Measurements from ENCODE around the gene ANXA2. TPM values are rescaled to one million over a fixed set of nuclear protein-coding genes. Genes with fewer than 3 reads are reported as not detected.

Gene ANXA2
- total and polyA plus RNA-seq, 10 of the 15 experiments (the other 5 are each of a cell fraction or from before 2014, with no cell fraction given), result 135 to 540 (median 281) TPM

DNA sequence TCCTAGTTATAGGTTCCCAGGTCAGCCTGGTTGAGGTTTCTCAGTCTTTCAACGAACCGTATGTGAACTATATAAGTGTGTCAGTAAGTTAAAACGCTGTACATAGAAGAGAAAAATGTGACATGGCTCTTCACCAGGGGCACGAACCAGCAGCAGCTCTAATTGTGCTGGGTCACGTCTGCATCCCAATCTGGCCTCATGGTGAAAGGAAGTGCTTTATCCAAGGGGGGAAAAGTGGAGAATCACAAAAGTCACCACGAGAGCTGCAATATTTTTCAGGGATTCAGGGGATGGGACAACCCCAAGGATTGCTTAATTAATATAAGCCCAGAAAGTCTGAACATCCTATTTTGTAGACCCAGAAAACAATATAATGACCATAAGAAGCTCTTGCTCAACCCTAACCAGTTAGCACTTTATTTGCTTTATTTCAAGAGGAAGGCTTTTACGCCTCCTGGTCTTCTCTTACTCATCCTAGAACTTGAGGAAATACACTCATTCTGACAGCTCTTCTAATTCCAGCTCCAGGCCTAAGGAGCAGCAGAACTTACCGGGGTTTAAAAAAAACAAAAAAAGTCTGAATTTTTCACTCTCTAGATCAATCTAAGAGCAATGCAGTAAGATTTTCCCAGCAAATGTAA lies 16.5 kb downstream of the ANXA2 start (continued):
- TF ChIP-seq, protein P1, sequence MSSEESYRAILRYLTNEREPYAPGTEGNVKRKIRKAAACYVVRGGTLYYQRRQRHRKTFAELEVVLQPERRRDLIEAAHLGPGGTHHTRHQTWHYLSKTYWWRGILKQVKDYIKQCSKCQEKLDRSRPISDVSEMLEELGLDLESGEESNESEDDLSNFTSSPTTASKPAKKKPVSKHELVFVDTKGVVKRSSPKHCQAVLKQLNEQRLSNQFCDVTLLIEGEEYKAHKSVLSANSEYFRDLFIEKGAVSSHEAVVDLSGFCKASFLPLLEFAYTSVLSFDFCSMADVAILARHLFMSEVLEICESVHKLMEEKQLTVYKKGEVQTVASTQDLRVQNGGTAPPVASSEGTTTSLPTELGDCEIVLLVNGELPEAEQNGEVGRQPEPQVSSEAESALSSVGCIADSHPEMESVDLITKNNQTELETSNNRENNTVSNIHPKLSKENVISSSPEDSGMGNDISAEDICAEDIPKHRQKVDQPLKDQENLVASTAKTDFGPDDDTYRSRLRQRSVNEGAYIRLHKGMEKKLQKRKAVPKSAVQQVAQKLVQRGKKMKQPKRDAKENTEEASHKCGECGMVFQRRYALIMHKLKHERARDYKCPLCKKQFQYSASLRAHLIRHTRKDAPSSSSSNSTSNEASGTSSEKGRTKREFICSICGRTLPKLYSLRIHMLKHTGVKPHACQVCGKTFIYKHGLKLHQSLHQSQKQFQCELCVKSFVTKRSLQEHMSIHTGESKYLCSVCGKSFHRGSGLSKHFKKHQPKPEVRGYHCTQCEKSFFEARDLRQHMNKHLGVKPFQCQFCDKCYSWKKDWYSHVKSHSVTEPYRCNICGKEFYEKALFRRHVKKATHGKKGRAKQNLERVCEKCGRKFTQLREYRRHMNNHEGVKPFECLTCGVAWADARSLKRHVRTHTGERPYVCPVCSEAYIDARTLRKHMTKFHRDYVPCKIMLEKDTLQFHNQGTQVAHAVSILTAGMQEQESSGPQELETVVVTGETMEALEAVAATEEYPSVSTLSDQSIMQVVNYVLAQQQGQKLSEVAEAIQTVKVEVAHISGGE (CRISPR knock-in tag; IDR thresholded peaks at IDR 0.05), result no peak

DNA sequence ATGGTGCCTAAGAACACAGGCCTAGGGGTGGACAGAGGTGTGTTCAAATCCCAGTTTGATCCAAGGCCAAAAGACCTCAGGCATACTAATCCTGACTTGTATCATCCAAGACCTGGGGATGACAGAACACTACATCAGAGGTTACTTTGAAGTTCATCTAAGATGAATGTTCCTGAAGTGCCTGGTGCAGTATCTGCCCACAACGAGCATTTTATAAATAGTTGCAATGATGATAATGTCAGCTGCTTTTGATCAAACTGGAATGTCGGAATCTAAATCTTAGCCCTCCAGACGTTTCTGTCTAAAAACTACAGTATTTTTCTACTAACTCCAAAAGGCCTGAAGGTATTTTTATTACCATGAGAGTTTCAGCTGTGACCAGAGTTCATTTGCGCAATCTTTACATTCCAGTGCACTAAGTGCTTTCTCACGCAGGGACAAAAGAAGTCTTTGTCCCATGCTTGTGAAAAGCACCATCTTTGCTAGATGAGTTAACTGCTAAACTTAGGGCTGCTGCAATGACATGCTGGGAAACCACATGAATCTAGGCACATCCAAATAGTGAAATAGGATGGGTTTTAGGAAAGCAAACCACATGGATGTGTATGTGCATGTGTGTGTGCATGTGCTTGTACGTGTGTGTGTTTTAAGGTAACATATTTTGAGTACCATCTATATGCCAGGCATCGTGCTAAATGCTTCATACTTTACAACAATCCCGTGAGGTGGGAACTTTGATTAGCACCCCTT lies 18.1 kb downstream of the ANXA2 start:
- Histone ChIP-seq H3K4me2 (ENCODE audit: control insufficient read depth, insufficient read depth) (no peak overlapping the region), H3K4me1 (ENCODE audit: control insufficient read depth, insufficient read depth, low read length) (no peaks in the 10 kb centered on the region), H3K9ac (ENCODE audit: control insufficient read depth, insufficient read depth, low read length) (no peak overlapping the region), H3K27ac (ENCODE audit: control insufficient read depth, insufficient read depth) (no peak overlapping the region), H3K4me3 (no peak overlapping the region), H3K27me3 (replicated peaks in 1 of 2; ENCODE audit: control insufficient read depth in 2 of 2, insufficient read depth in 2 of 2, low read length in 1 of 2) (no peaks in the 10 kb centered on the region), H3K79me2 (ENCODE audit: control insufficient read depth, insufficient read depth, low read length) (no peaks in the 10 kb centered on the region), H4K20me1 (ENCODE audit: control insufficient read depth, insufficient read depth) (no peaks in the 10 kb centered on the region; the same call in 1 of the 2 replicates), H2AFZ (ENCODE audit: control insufficient read depth, low read depth, low read length) (no peak overlapping the region), H3K9me3 (replicated peaks; ENCODE audit: control insufficient read depth, insufficient read depth, low read length) (no peaks in the 10 kb centered on the region), H3K36me3 (ENCODE audit: control insufficient read depth in 2 of 2, insufficient read depth in 2 of 2, low read length in 1 of 2) (peaks cover 0 to 8% of the 10 kb centered on the region in 2 experiments)
- ATAC-seq, result no peak
- TF ChIP-seq FOS (IDR thresholded peaks at IDR 0.05; ENCODE audit: borderline replicate concordance, extremely low read depth, insufficient read length) (no peak), IRF4 (IDR thresholded peaks at IDR 0.05; ENCODE audit: low read depth, low read length) (no peak), SMC3 (IDR thresholded peaks at IDR 0.05; ENCODE audit: borderline replicate concordance, low read length) (no peak)
- no peak for FAIRE-seq
- in situ Hi-C loops (cut with MboI), result no loop called here
- DNase-seq (ENCODE audit: low read depth, low spot score), result no peak
- ChIA-PET SMC1A (ENCODE audit: uncharacterized antibody, unreplicated experiment) (no interaction called here), RAD21 (ENCODE audit: unreplicated experiment) (no interaction called here), POLR2A (no interaction called here), CTCF (no interaction called here)
- no TSS peak for BruUV-seq (replicated peaks)
- intact Hi-C loops (cut with micrococcal nuclease; ENCODE audit: unreplicated experiment), result no loop called here
- WGBS (ENCODE audit: insufficient coverage, insufficient replicate concordance, low lambda C conversion rate, missing lambda C conversion rate), result 88% methylated on average over 8 of the region's 8 CpGs
